Left ventricle myocardium superior (tissue), 1 donor: ENCODE results near the gene SEC61A2. TPM values are rescaled to one million over a fixed set of nuclear protein-coding genes. Genes with fewer than 3 reads are reported as not detected.

Source experiments
- ATAC-seq: fragments of 200-7000 bp; cut with Tn5 transposase; one replicate; pipeline ENCODE4 v1.9.1; 2020; ENCODE audit warnings: mild to moderate bottlenecking, moderate library complexity
- DNase-seq: peaks from one replicate; pipeline ENCODE4 v3.0.0-alpha.2; 2020
- intact Hi-C: fragments of 100-400 bp; cut with micrococcal nuclease; formaldehyde crosslinking; loops from one replicate; pipeline ENCODE4 v1.11.0; 2022
- microRNA-seq: library from miRNA; unstranded; fragments of <30 nt; microRNA quantifications from one replicate; pipeline ENCODE4 v1.2.0, GENCODE V29; 2020; ENCODE audit warnings: borderline number of aligned reads
- total RNA-seq: library from RNA; stranded (reverse); fragmentation: NEBNext Ultra II Directional; extraction: Animal tissue kit (Norgen Biotek cat#: 25700); gene quantifications from one replicate; pipeline ENCODE4 v1.2.1, GENCODE V29; 2021
- donor health status: DM: no; HTN: yes; CAD: no; lungs with severe emphysema.

The SEC61A2 gene
- total RNA-seq, 1 donor from 2014 or later, result 11.0 TPM

- intact Hi-C loops, result no loop called here
- peak; percentile 60 for ATAC-seq
- DNase-seq, result peak; percentile 60
Observed at GRCh38 chr10:12194752-12195271, 65.3 kb downstream of the SEC61A2 start.

- ATAC-seq (no peak), DNase-seq (no peak)
- intact Hi-C loops, result no loop called here
Observed at GRCh38 chr10:12195281-12195602, 65.8 kb downstream of the SEC61A2 start.

- DNase-seq (peak; percentile 90), ATAC-seq (peak; percentile 98)
- intact Hi-C loops, result no loop called here
Observed at GRCh38 chr10:12195603-12196506, 66.4 kb downstream of the SEC61A2 start, which contains the start of the genes CDC123 and NUDT5. TSS of gene CDC123 (plus strand) at chr10:12196188. CDS start at chr10:12196246, 58 bp downstream. TSS of gene NUDT5 (minus strand) at chr10:12195891. CDS start at chr10:12186291, 9,600 bp downstream.

DNA sequence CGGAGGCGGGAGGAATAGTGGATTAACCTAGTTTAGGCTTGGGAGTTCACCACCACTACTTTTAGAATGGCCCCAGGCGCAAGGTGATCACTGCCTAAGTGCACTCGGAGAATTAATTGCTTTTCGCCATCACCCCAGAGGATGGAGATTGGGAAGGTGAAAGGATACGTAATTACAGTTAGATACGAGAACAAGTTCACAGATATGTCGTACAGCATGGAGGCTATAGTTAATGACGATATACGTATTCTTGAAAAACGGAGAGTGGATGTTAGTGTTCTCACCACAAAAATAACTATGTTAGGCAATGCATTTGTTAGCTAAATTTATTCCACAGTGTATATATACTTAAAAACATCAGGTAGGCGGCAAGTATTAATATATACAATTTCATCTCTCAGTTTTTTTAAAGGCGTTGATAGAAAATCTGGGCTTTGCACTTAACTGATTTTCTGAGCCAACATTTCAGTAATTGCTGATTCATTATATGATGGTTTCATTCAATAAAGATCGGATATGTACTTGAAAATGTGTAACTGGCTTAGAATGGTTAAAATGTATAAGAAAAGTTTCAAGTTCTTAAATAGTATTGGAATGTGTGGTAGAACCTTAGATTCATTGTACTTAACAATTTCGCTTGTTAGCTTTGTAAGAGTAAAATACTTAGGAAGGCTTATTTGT is 67.2 kb downstream of the SEC61A2 start:
- intact Hi-C loops, result no loop called here
- ATAC-seq (no peak), DNase-seq (no peak)

GRCh38 chr10:12198156-12198555 is 68.7 kb downstream of the SEC61A2 start:
- ATAC-seq (no peak), DNase-seq (no peak)
- intact Hi-C loops, result no loop called here

DNA sequence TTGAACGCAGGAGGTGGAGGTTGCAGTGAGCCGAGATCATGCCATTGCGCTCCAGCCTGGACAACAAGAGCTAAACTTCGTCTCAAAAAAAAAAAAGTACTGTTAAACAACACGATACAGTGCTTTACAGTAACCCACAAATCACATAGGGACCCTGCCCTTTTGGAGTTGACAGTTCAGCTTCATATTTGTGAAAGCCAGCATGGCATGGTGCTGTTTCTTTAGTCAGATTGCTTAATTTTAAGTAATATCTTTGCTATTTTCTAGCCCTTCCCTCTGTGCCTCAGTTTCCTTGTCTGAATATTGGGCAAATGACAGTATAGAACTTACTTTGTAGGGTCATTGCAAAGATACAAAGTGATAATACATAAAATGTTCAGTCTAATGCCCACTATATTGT is 71.4 kb downstream of the SEC61A2 start:
- DNase-seq (no peak), ATAC-seq (no peak)
- intact Hi-C loops, result no loop called here

- intact Hi-C loops, result no loop called here
- no peak for ATAC-seq
- DNase-seq, result no peak
Observed at GRCh38 chr10:12201543-12201942, 72.1 kb downstream of the SEC61A2 start.

GRCh38 chr10:12202226-12202625 is 72.7 kb downstream of the SEC61A2 start:
- ATAC-seq, result no peak
- DNase-seq, result no peak
- intact Hi-C loops, result no loop called here

- ATAC-seq (no peak), DNase-seq (no peak)
- intact Hi-C loops, result no loop called here
Observed at GRCh38 chr10:12205082-12205481, 75.6 kb downstream of the SEC61A2 start.

GRCh38 chr10:12207114-12207513 is 77.6 kb downstream of the SEC61A2 start:
- DNase-seq, result no peak
- ATAC-seq, result no peak
- intact Hi-C loops, result no loop called here

DNA sequence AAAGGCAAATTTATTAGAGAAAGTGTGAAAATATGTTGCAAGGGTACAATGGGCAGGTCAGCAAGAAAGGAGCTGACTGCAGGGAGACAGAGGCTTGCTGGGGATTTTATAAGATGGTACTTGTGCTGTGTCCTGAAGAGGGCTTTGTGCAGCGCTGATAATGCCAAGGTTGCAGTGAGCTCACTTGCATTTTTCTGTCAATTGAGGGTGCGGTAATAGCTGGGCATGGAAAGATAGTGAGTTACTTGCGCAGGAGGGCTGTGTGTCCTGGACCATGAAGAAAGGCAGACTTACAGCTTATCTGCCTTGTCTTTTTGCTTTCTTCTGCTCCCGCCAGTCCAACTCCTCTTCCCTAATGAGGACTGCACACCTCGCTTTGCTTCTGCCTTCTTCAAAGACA is 79.0 kb downstream of the SEC61A2 start:
- ATAC-seq (no peak), DNase-seq (no peak)
- intact Hi-C loops, result no loop called here

DNA sequence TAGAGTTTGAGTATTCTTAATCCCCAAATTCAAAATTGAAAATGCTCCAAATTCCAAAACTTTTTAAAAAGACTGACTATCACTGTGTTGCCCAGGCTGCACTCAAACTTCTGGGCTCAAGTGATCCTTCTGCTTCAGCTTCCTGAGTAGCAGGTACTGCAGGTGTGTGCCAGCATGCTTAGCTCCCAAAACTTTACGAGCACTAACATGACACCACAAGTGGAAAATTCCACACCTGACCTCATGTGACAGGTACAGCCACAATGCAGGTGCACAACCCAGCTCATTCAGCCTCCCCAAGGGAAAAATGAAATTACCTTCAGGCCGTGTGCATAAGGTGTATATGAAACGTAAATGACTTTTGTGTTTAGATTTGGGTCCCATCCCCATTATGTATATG is 83.0 kb downstream of the SEC61A2 start:
- ATAC-seq (no peak), DNase-seq (no peak)
- intact Hi-C loops, result no loop called here

DNA sequence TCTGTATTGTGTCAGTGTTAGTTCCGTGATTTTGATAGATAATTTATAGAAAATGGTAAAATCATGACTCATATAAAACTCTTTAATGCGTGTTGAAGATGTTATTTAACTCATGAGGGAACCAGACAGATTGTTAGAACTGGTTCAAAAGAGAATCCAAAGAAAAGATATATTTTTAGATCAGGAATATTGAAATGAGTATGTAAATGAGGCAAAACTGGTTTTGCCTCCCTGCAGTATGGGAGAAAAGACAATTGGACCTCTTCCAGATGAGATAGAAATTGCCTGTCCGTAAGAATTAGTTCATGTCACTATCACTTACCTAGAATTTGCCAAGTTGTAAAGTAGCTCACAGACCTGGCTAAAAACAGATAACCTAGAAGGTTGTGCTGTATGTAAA is 84.1 kb downstream of the SEC61A2 start:
- intact Hi-C loops, result no loop called here

GRCh38 chr10:12214093-12214492 is 84.6 kb downstream of the SEC61A2 start:
- no peak for DNase-seq
- intact Hi-C loops, result no loop called here
- ATAC-seq, result no peak

More for the DNA sequence above, 84.1 kb downstream of the SEC61A2 start:
- DNase-seq (no peak), ATAC-seq (no peak)

GRCh38 chr10:12214763-12215218 is 85.3 kb downstream of the SEC61A2 start:
- ATAC-seq (no peak), DNase-seq (no peak)
- intact Hi-C loops, result no loop called here

Small RNA genes lying within 50 kb of the gene (microRNA-seq; reads per million reads assigned to microRNA genes)
- gene MIR548AK, result not detected

Other genes starting within 250 kb of the SEC61A2 start
- 19.7 TPM for gene UPF2, start 86.9 kb upstream of the SEC61A2 start, total RNA-seq
- gene DHTKD1, start 60.7 kb upstream of the SEC61A2 start, total RNA-seq, result 22.2 TPM
- gene NUDT5, start 66.2 kb downstream of the SEC61A2 start, total RNA-seq, result 9.2 TPM
- 54.8 TPM for gene CDC123, start 66.5 kb downstream of the SEC61A2 start, total RNA-seq
- gene CAMK1D, start 219.9 kb downstream of the SEC61A2 start, total RNA-seq, result 8.9 TPM